NT2/D1 (cell line): ENCODE measurements around the gene DOCK7.
"Not testable (repeated sequence)": the region's sequence is repeated elsewhere in the genome, so short reads cannot be mapped to it uniquely, and the experiment has no call there.

Source experiments
- SUZ12 ChIP-seq: IDR thresholded peaks from 2 replicates; pipeline ENCODE4 v1.6.1; 2011; ENCODE audit not compliant: insufficient read length, insufficient read depth; ENCODE audit errors: extremely low read depth
- YY1 ChIP-seq: IDR thresholded peaks from 2 replicates; pipeline ENCODE4 v1.6.1; 2011; ENCODE audit not compliant: insufficient read length, insufficient read depth
- ZNF274 ChIP-seq: IDR thresholded peaks from 2 replicates; pipeline ENCODE4 v1.6.1; 2011; ENCODE audit warnings: mild to moderate bottlenecking, low read depth, low read length

- not testable (repeated sequence) for TF ChIP-seq YY1, SUZ12, ZNF274
These were observed 7.2 kb downstream of the DOCK7 start for GRCh38 chr1:62680992-62681391.
